Activated naive CD8-positive, alpha-beta T cell treated with anti-CD3 and anti-CD28 coated beads for 36 hours (primary cell): ENCODE data around the gene ZFYVE27. TPM values are rescaled to one million over a fixed set of nuclear protein-coding genes. Genes with fewer than 3 reads are reported as not detected.

Experiments
- DNase-seq: peaks from one replicate; pipeline ENCODE4 v3.0.0; 2021
- H3K27ac Mint-ChIP-seq: one replicate; pipeline ENCODE4 v1.8.0; 2022; ENCODE audit warnings: mild to moderate bottlenecking, moderate library complexity, mixed read lengths
- H3K27me3 Mint-ChIP-seq: one replicate; pipeline ENCODE4 v1.8.0; 2022; ENCODE audit warnings: mild to moderate bottlenecking, mixed read lengths
- H3K36me3 Mint-ChIP-seq: one replicate; pipeline ENCODE4 v1.8.0; 2021; ENCODE audit warnings: mild to moderate bottlenecking, mixed read lengths
- H3K4me1 Mint-ChIP-seq: one replicate; pipeline ENCODE4 v1.8.0; 2021; ENCODE audit warnings: mixed read lengths
- H3K4me3 Mint-ChIP-seq: one replicate; pipeline ENCODE4 v1.8.0; 2022; ENCODE audit warnings: mild to moderate bottlenecking, moderate library complexity, mixed read lengths
- H3K9me3 Mint-ChIP-seq: one replicate; pipeline ENCODE4 v1.8.0; 2022; ENCODE audit warnings: mixed read lengths
- total RNA-seq, 2 experiments: library from RNA; stranded (reverse); gene quantifications; one replicate each; pipeline ENCODE4 v1.2.3, GENCODE V29; 2021

ZFYVE27 gene
- total RNA-seq, 2 experiments from 2014 or later = 20.9 to 22.8 TPM

- H3K4me1 Mint-ChIP-seq = peaks cover 11% of the 10 kb centered on the region
Measured at GRCh38 chr10:97768322-97769315, 31.7 kb downstream of the ZFYVE27 start.

GRCh38 chr10:97770255-97770654, 33.3 kb downstream of the ZFYVE27 start:
- peaks cover 11% of the 10 kb centered on the region for H3K4me1 Mint-ChIP-seq
- peaks cover 27% of the 10 kb centered on the region for H3K27me3 Mint-ChIP-seq
- H3K27ac Mint-ChIP-seq = no peak overlapping the region
- H3K36me3 Mint-ChIP-seq = no peaks in the 10 kb centered on the region
- H3K9me3 Mint-ChIP-seq = no peaks in the 10 kb centered on the region
- H3K4me3 Mint-ChIP-seq = peak overlapping the region; percentile 72
- no peak for DNase-seq

More at GRCh38 chr10:97768322-97769315, 31.7 kb downstream of the ZFYVE27 start:
- Mint-ChIP-seq H3K4me3 (no peak overlapping the region), H3K27ac (no peak overlapping the region), H3K9me3 (no peaks in the 10 kb centered on the region), H3K27me3 (peaks cover 27% of the 10 kb centered on the region), H3K36me3 (no peaks in the 10 kb centered on the region)
- no peak for DNase-seq

GRCh38 chr10:97771055-97771891, 34.3 kb downstream of the ZFYVE27 start:
- H3K36me3 Mint-ChIP-seq = no peaks in the 10 kb centered on the region
- H3K4me3 Mint-ChIP-seq = peak overlapping the region; percentile 72
- H3K27me3 Mint-ChIP-seq = peaks cover 27% of the 10 kb centered on the region
- DNase-seq = peak; percentile 37
- peaks cover 11% of the 10 kb centered on the region for H3K4me1 Mint-ChIP-seq
- no peaks in the 10 kb centered on the region for H3K9me3 Mint-ChIP-seq
- H3K27ac Mint-ChIP-seq = no peak overlapping the region

GRCh38 chr10:97771913-97772823, 35.2 kb downstream of the ZFYVE27 start, which contains the start of gene SFRP5:
SFRP5 (minus strand) TSS chr10:97771999; CDS start chr10:97771833, 166 bp downstream.
- no peak within 1 kb of the TSS for H3K27ac Mint-ChIP-seq
- H3K36me3 Mint-ChIP-seq = no peaks in the 10 kb centered on the region
- H3K4me3 Mint-ChIP-seq = peak within 1 kb of the TSS; percentile 79
- no peaks in the 10 kb centered on the region for H3K9me3 Mint-ChIP-seq
- peak; percentile 22 for DNase-seq
- peaks cover 27% of the 10 kb centered on the region for H3K27me3 Mint-ChIP-seq
- peaks cover 11% of the 10 kb centered on the region for H3K4me1 Mint-ChIP-seq

GRCh38 chr10:97773096-97773495, 36.2 kb downstream of the ZFYVE27 start:
- Mint-ChIP-seq H3K4me3 (no peak overlapping the region), H3K9me3 (no peaks in the 10 kb centered on the region), H3K4me1 (peaks cover 11% of the 10 kb centered on the region), H3K27ac (no peak overlapping the region), H3K27me3 (peaks cover 27% of the 10 kb centered on the region), H3K36me3 (no peaks in the 10 kb centered on the region)
- DNase-seq = no peak

GRCh38 chr10:97774811-97775294, 37.9 kb downstream of the ZFYVE27 start:
- Mint-ChIP-seq H3K4me1 (peaks cover 11% of the 10 kb centered on the region), H3K36me3 (no peaks in the 10 kb centered on the region), H3K4me3 (no peak overlapping the region), H3K9me3 (no peaks in the 10 kb centered on the region), H3K27me3 (peaks cover 26% of the 10 kb centered on the region), H3K27ac (no peak overlapping the region)
- no peak for DNase-seq

- peaks cover 23% of the 10 kb centered on the region for H3K4me1 Mint-ChIP-seq
- H3K9me3 Mint-ChIP-seq = no peaks in the 10 kb centered on the region
- peaks cover 8% of the 10 kb centered on the region for H3K27me3 Mint-ChIP-seq
- no peak for DNase-seq
- H3K27ac Mint-ChIP-seq = no peak overlapping the region
- no peak overlapping the region for H3K4me3 Mint-ChIP-seq
- H3K36me3 Mint-ChIP-seq = no peaks in the 10 kb centered on the region
Measured at GRCh38 chr10:97777143-97777542, 40.2 kb downstream of the ZFYVE27 start.

GRCh38 chr10:97778452-97779302, 41.7 kb downstream of the ZFYVE27 start:
- Mint-ChIP-seq H3K9me3 (no peaks in the 10 kb centered on the region), H3K4me3 (no peak overlapping the region), H3K27ac (no peak overlapping the region), H3K36me3 (no peaks in the 10 kb centered on the region), H3K4me1 (peaks cover 25% of the 10 kb centered on the region), H3K27me3 (no peaks in the 10 kb centered on the region)
- no peak for DNase-seq

- DNase-seq = no peak
- Mint-ChIP-seq H3K27ac (no peak overlapping the region), H3K36me3 (no peaks in the 10 kb centered on the region), H3K27me3 (no peaks in the 10 kb centered on the region), H3K4me1 (peaks cover 25% of the 10 kb centered on the region), H3K4me3 (no peak overlapping the region), H3K9me3 (no peaks in the 10 kb centered on the region)
Measured at GRCh38 chr10:97779492-97779891, 42.6 kb downstream of the ZFYVE27 start.

GRCh38 chr10:97779975-97780374, 43.0 kb downstream of the ZFYVE27 start:
- Mint-ChIP-seq H3K27ac (no peak overlapping the region), H3K27me3 (no peaks in the 10 kb centered on the region), H3K9me3 (no peaks in the 10 kb centered on the region), H3K36me3 (no peaks in the 10 kb centered on the region), H3K4me1 (peaks cover 25% of the 10 kb centered on the region), H3K4me3 (no peak overlapping the region)
- DNase-seq = no peak

- Mint-ChIP-seq H3K36me3 (no peaks in the 10 kb centered on the region), H3K27ac (peak overlapping the region; percentile 85), H3K9me3 (no peaks in the 10 kb centered on the region), H3K27me3 (no peaks in the 10 kb centered on the region), H3K4me1 (peaks cover 25% of the 10 kb centered on the region), H3K4me3 (peak overlapping the region; percentile 40)
- no peak for DNase-seq
Measured at GRCh38 chr10:97780841-97781617, 44.1 kb downstream of the ZFYVE27 start.

- Mint-ChIP-seq H3K4me1 (peaks cover 25% of the 10 kb centered on the region), H3K9me3 (no peaks in the 10 kb centered on the region), H3K27me3 (no peaks in the 10 kb centered on the region), H3K27ac (peak overlapping the region; percentile 85), H3K4me3 (peak overlapping the region; percentile 40), H3K36me3 (no peaks in the 10 kb centered on the region)
- peak; percentile 18 for DNase-seq
Measured at GRCh38 chr10:97781618-97782331, 44.8 kb downstream of the ZFYVE27 start.
